Heart left ventricle (tissue), 13 donors: ENCODE measurements around the gene DMD.

Source experiments
- POLR2A ChIP-seq, 2 donors: fragments of 450-650 bp; IDR thresholded peaks; one replicate each; pipeline ENCODE4 v1.6.1; 2017; ENCODE audit warnings: antibody characterized with exemption in 2 of 2, mild to moderate bottlenecking in 2 of 2, moderate library complexity in 2 of 2
- TF ChIP-seq, protein P1 (sequence below), 12 donors: fragments of 200-600 bp; sonication (generic) in 4 of 12; IDR thresholded peaks; one replicate each; pipeline versions ENCODE4 v1.5.0 to v1.8.0; 2018 to 2022; ENCODE audit warnings: antibody characterized with exemption in 12 of 12, mild to moderate bottlenecking in 5 of 12
- donor health status: ischemic (EF 13 %, LVEDD 7.1; RV severe dilation, severe dysfunction).
- donor health status: DM: no; HTN: yes; CAD: no.
- donor health status: DM: no; HTN: no; CAD: no.
- donor health status: ischemic (EF 25% LVEDD 6.9; RV normal size, moderate dysfunction).
- donor health status: ischemic (EF 25% LVEDD 5.7; RV mildly dilated, moderate dysfunction).
- donor health status: ischemic (EF 35%, LVEDD 5.7; RV mildly dilated, moderate dysfunction).
- donor health status: nonischemic (EF 11% LVEDD 7.7; RV severe dilation, severe dysfunction).
- donor health status: DM: yes; HTN: yes; CAD: no.
- donor health status: PGD.
- donor health status: ischemic (EF 29% LVEDD 5.4; RV normal size, mild dysfunction).
- donor health status: nonischemic (EF 23%, LVEDD 6.1; RV moderate dilation, normal function).

DNA sequence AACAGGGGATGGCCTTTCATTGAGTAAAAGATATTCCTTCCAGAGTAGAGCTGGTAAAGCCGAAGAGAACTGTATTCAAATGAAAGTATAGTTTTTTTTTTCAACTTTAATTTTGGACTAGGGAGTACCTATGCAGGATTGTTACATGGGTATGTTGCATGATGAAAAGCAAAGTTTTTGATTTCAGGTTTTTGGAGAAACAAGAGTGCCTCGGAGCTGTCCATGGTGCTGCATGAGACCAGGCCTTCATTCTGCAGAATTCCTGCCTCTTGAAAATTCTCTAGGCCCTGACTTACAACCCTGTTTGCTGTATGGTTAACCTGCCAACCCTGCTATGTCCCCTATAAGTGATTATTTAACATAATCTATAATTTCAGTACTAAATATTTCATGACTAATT is 1073.8 kb downstream of the DMD start:
- TF ChIP-seq, protein P1, sequence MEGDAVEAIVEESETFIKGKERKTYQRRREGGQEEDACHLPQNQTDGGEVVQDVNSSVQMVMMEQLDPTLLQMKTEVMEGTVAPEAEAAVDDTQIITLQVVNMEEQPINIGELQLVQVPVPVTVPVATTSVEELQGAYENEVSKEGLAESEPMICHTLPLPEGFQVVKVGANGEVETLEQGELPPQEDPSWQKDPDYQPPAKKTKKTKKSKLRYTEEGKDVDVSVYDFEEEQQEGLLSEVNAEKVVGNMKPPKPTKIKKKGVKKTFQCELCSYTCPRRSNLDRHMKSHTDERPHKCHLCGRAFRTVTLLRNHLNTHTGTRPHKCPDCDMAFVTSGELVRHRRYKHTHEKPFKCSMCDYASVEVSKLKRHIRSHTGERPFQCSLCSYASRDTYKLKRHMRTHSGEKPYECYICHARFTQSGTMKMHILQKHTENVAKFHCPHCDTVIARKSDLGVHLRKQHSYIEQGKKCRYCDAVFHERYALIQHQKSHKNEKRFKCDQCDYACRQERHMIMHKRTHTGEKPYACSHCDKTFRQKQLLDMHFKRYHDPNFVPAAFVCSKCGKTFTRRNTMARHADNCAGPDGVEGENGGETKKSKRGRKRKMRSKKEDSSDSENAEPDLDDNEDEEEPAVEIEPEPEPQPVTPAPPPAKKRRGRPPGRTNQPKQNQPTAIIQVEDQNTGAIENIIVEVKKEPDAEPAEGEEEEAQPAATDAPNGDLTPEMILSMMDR (IDR thresholded peaks at IDR 0.05), result no peak
- TF ChIP-seq POLR2A (IDR thresholded peaks at IDR 0.05), result no peak
